Calu3 (cell line): ENCODE data around the gene NUBP1. TPM values are rescaled to one million over a fixed set of nuclear protein-coding genes. Genes with fewer than 3 reads are reported as not detected.

ENCODE experiments used
- BruUV-seq: library from RNA; stranded (reverse); fragments of 400-500 nt; replicated peaks from 2 replicates; lab custom pipeline; 2021; lab: Mats Ljungman, UMichigan
- CTCF ChIA-PET: fragments of 300-600 bp; sonication (Branson Sonifier 250); formaldehyde crosslinking; loops from one replicate; lab custom pipeline; 2022; ENCODE audit warnings: antibody characterized with exemption; lab: Charles Lee
- DNase-seq: peaks from one replicate; pipeline ENCODE4 v3.0.0; 2022
- H3K27ac Mint-ChIP-seq: one replicate; pipeline ENCODE4 v1.8.0; 2022; ENCODE audit warnings: mixed read lengths; ENCODE audit not compliant: unreplicated experiment
- H3K27me3 Mint-ChIP-seq: one replicate; pipeline ENCODE4 v1.8.0; 2022; ENCODE audit warnings: mixed read lengths; ENCODE audit not compliant: unreplicated experiment
- H3K36me3 Mint-ChIP-seq: one replicate; pipeline ENCODE4 v1.8.0; 2022; ENCODE audit warnings: mild to moderate bottlenecking, moderate library complexity, mixed read lengths; ENCODE audit not compliant: insufficient read depth, unreplicated experiment
- H3K4me1 Mint-ChIP-seq: one replicate; pipeline ENCODE4 v1.8.0; 2022; ENCODE audit warnings: mild to moderate bottlenecking, low read depth, mixed read lengths; ENCODE audit not compliant: unreplicated experiment
- H3K4me3 Mint-ChIP-seq: one replicate; pipeline ENCODE4 v1.8.0; 2022; ENCODE audit warnings: mild to moderate bottlenecking, low read depth, moderate library complexity, mixed read lengths; ENCODE audit not compliant: unreplicated experiment
- H3K9me3 Mint-ChIP-seq: one replicate; pipeline ENCODE4 v1.8.0; 2022; ENCODE audit warnings: low read depth, mixed read lengths; ENCODE audit not compliant: unreplicated experiment
- intact Hi-C: fragments of 100-400 bp; cut with micrococcal nuclease; formaldehyde crosslinking; loops from one replicate; pipeline ENCODE4 v1.10.0; 2022; ENCODE audit not compliant: unreplicated experiment
- total RNA-seq: library from RNA; stranded (reverse); gene quantifications from 2 replicates; pipeline ENCODE4 v1.2.3, GENCODE V29; 2022
- TF ChIP-seq, protein P1 (sequence below): fragments of 200-600 bp; IDR thresholded peaks from one replicate; pipeline ENCODE4 v1.8.0; 2022; ENCODE audit warnings: antibody characterized with exemption; ENCODE audit not compliant: unreplicated experiment

NUBP1 gene
- total RNA-seq, 1 experiment from 2014 or later = 35.9 TPM

DNA sequence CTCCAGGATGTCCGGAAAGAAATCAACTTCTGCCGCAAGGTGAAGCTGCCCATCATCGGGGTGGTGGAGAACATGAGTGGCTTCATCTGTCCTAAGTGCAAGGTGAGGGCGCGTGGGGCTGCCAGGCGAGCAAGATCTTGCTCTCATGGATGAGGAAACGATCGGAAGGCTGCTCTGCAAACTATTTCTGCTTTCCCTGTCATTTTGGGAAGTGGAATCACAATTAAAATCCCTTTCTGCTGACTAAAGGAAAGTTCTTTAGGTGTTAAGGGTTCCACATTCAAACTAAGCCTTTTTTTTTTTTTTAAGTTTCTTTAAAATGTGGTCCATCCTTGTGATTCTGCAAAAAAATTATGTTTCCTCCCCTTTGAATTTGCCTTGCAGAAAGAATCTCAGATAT is 17.7 kb downstream of the NUBP1 start:
- Mint-ChIP-seq H3K36me3 (peaks cover 34% of the 10 kb centered on the region), H3K4me3 (no peak overlapping the region), H3K9me3 (no peaks in the 10 kb centered on the region), H3K4me1 (no peaks in the 10 kb centered on the region), H3K27ac (no peak overlapping the region), H3K27me3 (no peaks in the 10 kb centered on the region)
- no TSS peak for BruUV-seq
- DNase-seq = no peak
- TF ChIP-seq, protein P1, sequence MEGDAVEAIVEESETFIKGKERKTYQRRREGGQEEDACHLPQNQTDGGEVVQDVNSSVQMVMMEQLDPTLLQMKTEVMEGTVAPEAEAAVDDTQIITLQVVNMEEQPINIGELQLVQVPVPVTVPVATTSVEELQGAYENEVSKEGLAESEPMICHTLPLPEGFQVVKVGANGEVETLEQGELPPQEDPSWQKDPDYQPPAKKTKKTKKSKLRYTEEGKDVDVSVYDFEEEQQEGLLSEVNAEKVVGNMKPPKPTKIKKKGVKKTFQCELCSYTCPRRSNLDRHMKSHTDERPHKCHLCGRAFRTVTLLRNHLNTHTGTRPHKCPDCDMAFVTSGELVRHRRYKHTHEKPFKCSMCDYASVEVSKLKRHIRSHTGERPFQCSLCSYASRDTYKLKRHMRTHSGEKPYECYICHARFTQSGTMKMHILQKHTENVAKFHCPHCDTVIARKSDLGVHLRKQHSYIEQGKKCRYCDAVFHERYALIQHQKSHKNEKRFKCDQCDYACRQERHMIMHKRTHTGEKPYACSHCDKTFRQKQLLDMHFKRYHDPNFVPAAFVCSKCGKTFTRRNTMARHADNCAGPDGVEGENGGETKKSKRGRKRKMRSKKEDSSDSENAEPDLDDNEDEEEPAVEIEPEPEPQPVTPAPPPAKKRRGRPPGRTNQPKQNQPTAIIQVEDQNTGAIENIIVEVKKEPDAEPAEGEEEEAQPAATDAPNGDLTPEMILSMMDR = no peak
- CTCF ChIA-PET = no interaction called here
- intact Hi-C loops = no loop called here

DNA sequence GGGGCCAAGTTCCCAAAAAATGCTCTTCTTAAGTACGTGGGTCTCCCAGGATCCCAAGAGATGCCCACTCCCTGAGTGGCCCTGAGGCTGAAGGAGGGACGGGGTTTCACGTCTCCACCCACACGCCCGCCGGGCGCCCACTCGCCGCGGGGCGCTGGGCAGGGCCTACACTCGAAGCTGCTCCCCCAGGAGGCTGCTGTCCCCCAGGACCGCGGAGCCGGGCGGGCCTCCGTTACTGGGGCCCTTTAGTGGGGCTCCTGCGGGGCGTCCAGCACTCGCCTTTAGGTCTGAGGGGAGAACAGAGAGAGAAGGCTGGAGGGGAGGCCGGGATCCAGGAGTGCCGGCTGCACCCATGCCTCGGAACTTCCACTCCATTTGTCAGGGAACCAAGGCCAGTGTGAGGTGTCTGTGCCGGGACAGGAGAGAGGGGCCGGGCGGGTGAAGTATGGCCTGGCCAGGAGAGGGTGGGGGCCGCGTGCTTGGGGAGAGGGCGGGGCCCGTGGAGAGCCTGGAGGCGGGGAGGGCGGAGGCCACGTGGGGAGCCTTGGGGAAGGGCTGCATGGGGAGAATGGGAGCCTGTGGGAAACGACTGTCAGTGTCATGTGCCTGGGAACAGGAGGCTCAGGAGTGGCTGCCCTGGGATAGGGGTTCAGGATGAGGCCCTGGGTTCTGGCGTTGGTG is 18.8 kb downstream of the NUBP1 start:
- H3K4me1 Mint-ChIP-seq = no peaks in the 10 kb centered on the region
- no peak overlapping the region for H3K4me3 Mint-ChIP-seq
- intact Hi-C loops = no loop called here
- TF ChIP-seq, protein P1 = no peak
- CTCF ChIA-PET = no interaction called here
- DNase-seq = no peak
- no peaks in the 10 kb centered on the region for H3K9me3 Mint-ChIP-seq
- H3K27ac Mint-ChIP-seq = no peak overlapping the region
- peaks cover 29% of the 10 kb centered on the region for H3K36me3 Mint-ChIP-seq
- BruUV-seq = no TSS peak
- H3K27me3 Mint-ChIP-seq = no peaks in the 10 kb centered on the region

- Mint-ChIP-seq H3K36me3 (peaks cover 24% of the 10 kb centered on the region), H3K9me3 (no peaks in the 10 kb centered on the region), H3K27me3 (no peaks in the 10 kb centered on the region), H3K4me3 (no peak overlapping the region), H3K27ac (no peak overlapping the region), H3K4me1 (no peaks in the 10 kb centered on the region)
- intact Hi-C loops = no loop called here
- CTCF ChIA-PET = no interaction called here
- no peak for DNase-seq
- TF ChIP-seq, protein P1 = no peak
- BruUV-seq = no TSS peak
These were observed 19.8 kb downstream of the NUBP1 start for GRCh38 chr16:10763456-10763855.

- Mint-ChIP-seq H3K4me1 (no peaks in the 10 kb centered on the region), H3K36me3 (peaks cover 20% of the 10 kb centered on the region), H3K27ac (no peak overlapping the region), H3K27me3 (no peaks in the 10 kb centered on the region), H3K4me3 (no peak overlapping the region), H3K9me3 (no peaks in the 10 kb centered on the region)
- DNase-seq = no peak
- no TSS peak for BruUV-seq
- CTCF ChIA-PET = interaction anchor here (0.5 to 0.8 kb wide), 2 partner anchors 13 to 19 kb away, joined by 3 read pairs; no protein-coding TSS in a partner anchor
- TF ChIP-seq, protein P1 = no peak
- intact Hi-C loops = no loop called here
These were observed 22.1 kb downstream of the NUBP1 start for GRCh38 chr16:10765772-10766171.
